ENCODE measurements around the gene ZFPM1. TPM values are rescaled to one million over a fixed set of nuclear protein-coding genes. Genes with fewer than 3 reads are reported as not detected.
A peak's percentile ranks its signal among the peaks of the same experiment; 100 is the strongest.

The ZFPM1 gene
- total RNA-seq, 1 donor from 2014 or later, result 5.7 TPM

- Mint-ChIP-seq H3K4me1 (ENCODE audit: unreplicated experiment) (peaks cover 12% of the 10 kb centered on the region), H3K36me3 (ENCODE audit: unreplicated experiment) (no peaks in the 10 kb centered on the region), H3K27ac (ENCODE audit: unreplicated experiment) (no peak overlapping the region), H3K4me3 (ENCODE audit: unreplicated experiment) (peak overlapping the region; percentile 73), H3K27me3 (ENCODE audit: unreplicated experiment) (peaks cover 12% of the 10 kb centered on the region), H3K9me3 (ENCODE audit: unreplicated experiment) (no peaks in the 10 kb centered on the region)
- no peak for TF ChIP-seq CTCF (IDR thresholded peaks at IDR 0.05)
- no peak for DNase-seq (ENCODE audit: extremely low spot score, unreplicated experiment)
Observed at GRCh38 chr16:88534638-88535190, 81.6 kb downstream of the ZFPM1 start.

GRCh38 chr16:88535191-88535856 is 82.2 kb downstream of the ZFPM1 start:
- Mint-ChIP-seq H3K36me3 (ENCODE audit: unreplicated experiment) (no peaks in the 10 kb centered on the region), H3K27me3 (ENCODE audit: unreplicated experiment) (peaks cover 12% of the 10 kb centered on the region), H3K9me3 (ENCODE audit: unreplicated experiment) (no peaks in the 10 kb centered on the region), H3K27ac (ENCODE audit: unreplicated experiment) (no peak overlapping the region), H3K4me1 (ENCODE audit: unreplicated experiment) (peaks cover 12% of the 10 kb centered on the region), H3K4me3 (ENCODE audit: unreplicated experiment) (peak overlapping the region; percentile 72)
- TF ChIP-seq CTCF (IDR thresholded peaks at IDR 0.05), result no peak
- no peak for DNase-seq (ENCODE audit: extremely low spot score, unreplicated experiment)

- TF ChIP-seq CTCF (IDR thresholded peaks at IDR 0.05), result no peak
- peak overlapping the region; percentile 64 for H3K27ac Mint-ChIP-seq (ENCODE audit: unreplicated experiment)
- DNase-seq (ENCODE audit: extremely low spot score, unreplicated experiment), result no peak
- H3K27me3 Mint-ChIP-seq (ENCODE audit: unreplicated experiment), result peaks cover 12% of the 10 kb centered on the region
- no peaks in the 10 kb centered on the region for H3K36me3 Mint-ChIP-seq (ENCODE audit: unreplicated experiment)
- no peaks in the 10 kb centered on the region for H3K9me3 Mint-ChIP-seq (ENCODE audit: unreplicated experiment)
- H3K4me3 Mint-ChIP-seq (ENCODE audit: unreplicated experiment), result peak overlapping the region; percentile 72
- H3K4me1 Mint-ChIP-seq (ENCODE audit: unreplicated experiment), result peaks cover 12% of the 10 kb centered on the region
Observed at GRCh38 chr16:88535857-88536222, 82.8 kb downstream of the ZFPM1 start.

GRCh38 chr16:88536510-88536909 is 83.4 kb downstream of the ZFPM1 start:
- peaks cover 12% of the 10 kb centered on the region for H3K27me3 Mint-ChIP-seq (ENCODE audit: unreplicated experiment)
- no peak for DNase-seq (ENCODE audit: extremely low spot score, unreplicated experiment)
- TF ChIP-seq CTCF (IDR thresholded peaks at IDR 0.05), result no peak
- H3K36me3 Mint-ChIP-seq (ENCODE audit: unreplicated experiment), result no peaks in the 10 kb centered on the region
- no peaks in the 10 kb centered on the region for H3K9me3 Mint-ChIP-seq (ENCODE audit: unreplicated experiment)
- no peak overlapping the region for H3K4me3 Mint-ChIP-seq (ENCODE audit: unreplicated experiment)
- H3K27ac Mint-ChIP-seq (ENCODE audit: unreplicated experiment), result no peak overlapping the region
- peaks cover 12% of the 10 kb centered on the region for H3K4me1 Mint-ChIP-seq (ENCODE audit: unreplicated experiment)

- no peak for TF ChIP-seq CTCF (IDR thresholded peaks at IDR 0.05)
- Mint-ChIP-seq H3K4me3 (ENCODE audit: unreplicated experiment) (no peak overlapping the region), H3K4me1 (ENCODE audit: unreplicated experiment) (peaks cover 10% of the 10 kb centered on the region), H3K27ac (ENCODE audit: unreplicated experiment) (no peak overlapping the region), H3K27me3 (ENCODE audit: unreplicated experiment) (peaks cover 12% of the 10 kb centered on the region), H3K36me3 (ENCODE audit: unreplicated experiment) (no peaks in the 10 kb centered on the region), H3K9me3 (ENCODE audit: unreplicated experiment) (no peaks in the 10 kb centered on the region)
- DNase-seq (ENCODE audit: extremely low spot score, unreplicated experiment), result no peak
Observed at GRCh38 chr16:88536971-88537751, 84.1 kb downstream of the ZFPM1 start.

Measured in osteocyte (in vitro differentiated cells).